Thyroid gland (tissue), 4 donors: ENCODE results near the gene TNFRSF17.

Source experiments
- POLR2A ChIP-seq, 2 donors: fragments of 450-650 bp; IDR thresholded peaks; one replicate each; pipeline ENCODE4 v1.6.1; 2017; ENCODE audit warnings: antibody characterized with exemption in 2 of 2, mild to moderate bottlenecking in 2 of 2, moderate library complexity in 1 of 2
- TF ChIP-seq, protein P1 (sequence below), 6 experiments: fragments of 200-600 bp in 3 of 6; fragments of 450-650 bp in 3 of 6; sonication (generic) in 3 of 6; IDR thresholded peaks; one replicate each; pipeline ENCODE4 v1.5.1; 2016 to 2019; ENCODE audit warnings: antibody characterized with exemption in 6 of 6, mild to moderate bottlenecking in 2 of 6, inconsistent platforms in 1 of 6, moderate library complexity in 1 of 6

GRCh38 chr16:11976850-11977375 lies 11.9 kb downstream of the TNFRSF17 start:
- TF ChIP-seq, protein P1, sequence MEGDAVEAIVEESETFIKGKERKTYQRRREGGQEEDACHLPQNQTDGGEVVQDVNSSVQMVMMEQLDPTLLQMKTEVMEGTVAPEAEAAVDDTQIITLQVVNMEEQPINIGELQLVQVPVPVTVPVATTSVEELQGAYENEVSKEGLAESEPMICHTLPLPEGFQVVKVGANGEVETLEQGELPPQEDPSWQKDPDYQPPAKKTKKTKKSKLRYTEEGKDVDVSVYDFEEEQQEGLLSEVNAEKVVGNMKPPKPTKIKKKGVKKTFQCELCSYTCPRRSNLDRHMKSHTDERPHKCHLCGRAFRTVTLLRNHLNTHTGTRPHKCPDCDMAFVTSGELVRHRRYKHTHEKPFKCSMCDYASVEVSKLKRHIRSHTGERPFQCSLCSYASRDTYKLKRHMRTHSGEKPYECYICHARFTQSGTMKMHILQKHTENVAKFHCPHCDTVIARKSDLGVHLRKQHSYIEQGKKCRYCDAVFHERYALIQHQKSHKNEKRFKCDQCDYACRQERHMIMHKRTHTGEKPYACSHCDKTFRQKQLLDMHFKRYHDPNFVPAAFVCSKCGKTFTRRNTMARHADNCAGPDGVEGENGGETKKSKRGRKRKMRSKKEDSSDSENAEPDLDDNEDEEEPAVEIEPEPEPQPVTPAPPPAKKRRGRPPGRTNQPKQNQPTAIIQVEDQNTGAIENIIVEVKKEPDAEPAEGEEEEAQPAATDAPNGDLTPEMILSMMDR (IDR thresholded peaks at IDR 0.05): no peak
- TF ChIP-seq POLR2A (IDR thresholded peaks at IDR 0.05): peak in 1 of 2 donors; percentile 20
